Dendritic cell treated with granulocyte-macrophage colony-stimulating factor and Interleukin-4, amounts not matched to agents 40 ng/mL and 50 ng/mL, for 4 days (primary cell): ENCODE data around the gene ESPNL.

Experiments
- H3K27ac Mint-ChIP-seq: one replicate; pipeline ENCODE4 v1.8.0; 2022; ENCODE audit warnings: mild to moderate bottlenecking, mixed read lengths
- H3K27me3 Mint-ChIP-seq: one replicate; pipeline ENCODE4 v1.8.0; 2022; ENCODE audit warnings: mild to moderate bottlenecking, mixed read lengths
- H3K36me3 Mint-ChIP-seq: one replicate; pipeline ENCODE4 v1.8.0; 2022; ENCODE audit warnings: low read depth, mixed read lengths
- H3K4me1 Mint-ChIP-seq: one replicate; pipeline ENCODE4 v1.8.0; 2022; ENCODE audit warnings: low read depth, mixed read lengths
- H3K4me3 Mint-ChIP-seq: one replicate; pipeline ENCODE4 v1.8.0; 2022; ENCODE audit warnings: mild to moderate bottlenecking, moderate library complexity, mixed read lengths
- H3K9me3 Mint-ChIP-seq: one replicate; pipeline ENCODE4 v1.8.0; 2022; ENCODE audit warnings: mixed read lengths
- intact Hi-C: fragments of 100-400 bp; cut with micrococcal nuclease; formaldehyde crosslinking; loops from one replicate; pipeline ENCODE4 v1.15.0; 2022

The ESPNL gene

GRCh38 chr2:238099714-238100048, 459 bp upstream of the ESPNL start:
- peak overlapping the region; percentile 97 for H3K27ac Mint-ChIP-seq
- H3K27me3 Mint-ChIP-seq, result no peaks in the 10 kb centered on the region
- H3K36me3 Mint-ChIP-seq, result peaks cover 22% of the 10 kb centered on the region
- H3K9me3 Mint-ChIP-seq, result no peaks in the 10 kb centered on the region
- H3K4me3 Mint-ChIP-seq, result peak overlapping the region; percentile 28
- peaks cover 63% of the 10 kb centered on the region for H3K4me1 Mint-ChIP-seq
- intact Hi-C loops, result no loop called here

- intact Hi-C loops, result no loop called here
- Mint-ChIP-seq H3K4me1 (peaks cover 77% of the 10 kb centered on the region), H3K9me3 (no peaks in the 10 kb centered on the region), H3K27ac (peak overlapping the region; percentile 97), H3K4me3 (peak overlapping the region; percentile 39), H3K36me3 (peaks cover 25% of the 10 kb centered on the region), H3K27me3 (no peaks in the 10 kb centered on the region)
Observed at GRCh38 chr2:238100821-238101771, 956 bp downstream of the ESPNL start.

GRCh38 chr2:238101891-238102841, 2.0 kb downstream of the ESPNL start:
- H3K4me3 Mint-ChIP-seq, result no peak overlapping the region
- no peaks in the 10 kb centered on the region for H3K9me3 Mint-ChIP-seq
- intact Hi-C loops, result no loop called here
- peaks cover 86% of the 10 kb centered on the region for H3K4me1 Mint-ChIP-seq
- peaks cover 19% of the 10 kb centered on the region for H3K36me3 Mint-ChIP-seq
- H3K27ac Mint-ChIP-seq, result peak overlapping the region; percentile 97
- H3K27me3 Mint-ChIP-seq, result no peaks in the 10 kb centered on the region

- H3K4me3 Mint-ChIP-seq, result no peak overlapping the region
- H3K27ac Mint-ChIP-seq, result peak overlapping the region; percentile 97
- H3K9me3 Mint-ChIP-seq, result no peaks in the 10 kb centered on the region
- peaks cover 86% of the 10 kb centered on the region for H3K4me1 Mint-ChIP-seq
- H3K36me3 Mint-ChIP-seq, result peaks cover 19% of the 10 kb centered on the region
- peaks cover 3% of the 10 kb centered on the region for H3K27me3 Mint-ChIP-seq
- intact Hi-C loops, result no loop called here
Observed at GRCh38 chr2:238102865-238103264, 2.7 kb downstream of the ESPNL start.

- H3K9me3 Mint-ChIP-seq, result no peaks in the 10 kb centered on the region
- peaks cover 19% of the 10 kb centered on the region for H3K36me3 Mint-ChIP-seq
- H3K27me3 Mint-ChIP-seq, result peaks cover 3% of the 10 kb centered on the region
- H3K4me1 Mint-ChIP-seq, result peaks cover 86% of the 10 kb centered on the region
- intact Hi-C loops, result no loop called here
- H3K27ac Mint-ChIP-seq, result peak overlapping the region; percentile 52
- H3K4me3 Mint-ChIP-seq, result no peak overlapping the region
Observed at GRCh38 chr2:238103465-238104225, 3.5 kb downstream of the ESPNL start.

GRCh38 chr2:238104226-238104690, 4.1 kb downstream of the ESPNL start:
- Mint-ChIP-seq H3K9me3 (no peaks in the 10 kb centered on the region), H3K36me3 (peaks cover 19% of the 10 kb centered on the region), H3K27ac (peak overlapping the region; percentile 52), H3K4me1 (peaks cover 86% of the 10 kb centered on the region), H3K27me3 (peaks cover 3% of the 10 kb centered on the region), H3K4me3 (no peak overlapping the region)
- intact Hi-C loops, result no loop called here

- peaks cover 19% of the 10 kb centered on the region for H3K36me3 Mint-ChIP-seq
- H3K27ac Mint-ChIP-seq, result peak overlapping the region; percentile 82
- H3K9me3 Mint-ChIP-seq, result no peaks in the 10 kb centered on the region
- peaks cover 3% of the 10 kb centered on the region for H3K27me3 Mint-ChIP-seq
- H3K4me3 Mint-ChIP-seq, result peak overlapping the region; percentile 48
- intact Hi-C loops, result no loop called here
- peaks cover 86% of the 10 kb centered on the region for H3K4me1 Mint-ChIP-seq
Observed at GRCh38 chr2:238104691-238105371, 4.7 kb downstream of the ESPNL start.

GRCh38 chr2:238105506-238106338, 5.6 kb downstream of the ESPNL start:
- H3K36me3 Mint-ChIP-seq, result peaks cover 19% of the 10 kb centered on the region

GRCh38 chr2:238106339-238106697, 6.2 kb downstream of the ESPNL start:
- peaks cover 77% of the 10 kb centered on the region for H3K4me1 Mint-ChIP-seq
- H3K36me3 Mint-ChIP-seq, result peaks cover 19% of the 10 kb centered on the region
- H3K4me3 Mint-ChIP-seq, result no peak overlapping the region
- intact Hi-C loops, result loop anchor here (2.0 kb wide), 1 partner anchor 248 kb away; the partner anchor contains the start of gene RAMP1
- peaks cover 4% of the 10 kb centered on the region for H3K9me3 Mint-ChIP-seq
- peak overlapping the region; percentile 52 for H3K27ac Mint-ChIP-seq
- H3K27me3 Mint-ChIP-seq, result peaks cover 3% of the 10 kb centered on the region

More at GRCh38 chr2:238105506-238106338, 5.6 kb downstream of the ESPNL start:
- Mint-ChIP-seq H3K27ac (peak overlapping the region; percentile 82), H3K4me1 (peaks cover 83% of the 10 kb centered on the region), H3K9me3 (no peaks in the 10 kb centered on the region), H3K27me3 (peaks cover 3% of the 10 kb centered on the region), H3K4me3 (peak overlapping the region; percentile 48)
- intact Hi-C loops, result loop anchor here (2.0 kb wide), 1 partner anchor 247 kb away; the partner anchor contains the start of gene RAMP1

- Mint-ChIP-seq H3K9me3 (peaks cover 8% of the 10 kb centered on the region), H3K4me3 (peak overlapping the region; percentile 67), H3K36me3 (peaks cover 19% of the 10 kb centered on the region), H3K4me1 (peaks cover 71% of the 10 kb centered on the region), H3K27ac (peak overlapping the region; percentile 67), H3K27me3 (peaks cover 3% of the 10 kb centered on the region)
- intact Hi-C loops, result loop anchor here (2.0 kb wide), 1 partner anchor 248 kb away; the partner anchor contains the start of gene RAMP1
Observed at GRCh38 chr2:238106698-238107524, 6.8 kb downstream of the ESPNL start.

- intact Hi-C loops, result loop anchor here (2.0 kb wide), 1 partner anchor 249 kb away; the partner anchor contains the start of gene RAMP1
- H3K9me3 Mint-ChIP-seq, result peaks cover 15% of the 10 kb centered on the region
- peaks cover 25% of the 10 kb centered on the region for H3K36me3 Mint-ChIP-seq
- peak overlapping the region; percentile 67 for H3K27ac Mint-ChIP-seq
- H3K4me1 Mint-ChIP-seq, result peaks cover 62% of the 10 kb centered on the region
- peak overlapping the region; percentile 67 for H3K4me3 Mint-ChIP-seq
- peaks cover 3% of the 10 kb centered on the region for H3K27me3 Mint-ChIP-seq
Observed at GRCh38 chr2:238107525-238108422, 7.6 kb downstream of the ESPNL start.
